Activated naive CD4-positive, alpha-beta T cell treated with anti-CD3 and anti-CD28 coated beads, Interleukin-2, amount 10 ng/mL, durations not matched to agents 7 days and 5 days (primary cell): ENCODE results near the gene ARFGAP3.
"Not testable (repeated sequence)": the region's sequence is repeated elsewhere in the genome, so short reads cannot be mapped to it uniquely, and the experiment has no call there.

Experiments
- CTCF ChIA-PET: fragments of 350-600 bp; sonication (Branson Sonifier 250); formaldehyde crosslinking; loops from one replicate; lab custom pipeline; 2021; ENCODE audit warnings: antibody characterized with exemption; lab: Charles Lee
- DNase-seq: peaks from one replicate; pipeline ENCODE4 v3.0.0-alpha.2; 2020
- H3K27ac Mint-ChIP-seq: one replicate; pipeline ENCODE4 v1.8.0; 2021; ENCODE audit warnings: mild to moderate bottlenecking, moderate library complexity, mixed read lengths
- H3K27me3 Mint-ChIP-seq: one replicate; pipeline ENCODE4 v1.8.0; 2021; ENCODE audit warnings: mild to moderate bottlenecking, mixed read lengths
- H3K36me3 Mint-ChIP-seq: one replicate; pipeline ENCODE4 v1.8.0; 2021; ENCODE audit warnings: mixed read lengths
- H3K4me1 Mint-ChIP-seq: one replicate; pipeline ENCODE4 v1.8.0; 2021; ENCODE audit warnings: mixed read lengths
- H3K4me3 Mint-ChIP-seq: one replicate; pipeline ENCODE4 v1.8.0; 2021; ENCODE audit warnings: mild to moderate bottlenecking, moderate library complexity, mixed read lengths
- H3K9me3 Mint-ChIP-seq: one replicate; pipeline ENCODE4 v1.8.0; 2021; ENCODE audit warnings: mixed read lengths

Gene ARFGAP3

GRCh38 chr22:42796081-42796480 is 61.0 kb downstream of the ARFGAP3 start:
- H3K27me3 Mint-ChIP-seq, result no peaks in the 10 kb centered on the region
- no peaks in the 10 kb centered on the region for H3K9me3 Mint-ChIP-seq
- CTCF ChIA-PET, result interaction anchor here (1.1 kb wide), 1 partner anchor 25 kb away, joined by 3 read pairs; no protein-coding TSS in a partner anchor
- no peak overlapping the region for H3K27ac Mint-ChIP-seq
- no peak overlapping the region for H3K4me3 Mint-ChIP-seq
- no peaks in the 10 kb centered on the region for H3K4me1 Mint-ChIP-seq
- DNase-seq, result no peak
- H3K36me3 Mint-ChIP-seq, result peaks cover 3% of the 10 kb centered on the region

GRCh38 chr22:42794551-42795510 is 62.2 kb downstream of the ARFGAP3 start:
- H3K36me3 Mint-ChIP-seq, result peaks cover 3% of the 10 kb centered on the region
- H3K4me3 Mint-ChIP-seq, result no peak overlapping the region
- H3K4me1 Mint-ChIP-seq, result no peaks in the 10 kb centered on the region
- CTCF ChIA-PET, result interaction anchor here (0.5 kb wide), 1 partner anchor 255 kb away, joined by 3 read pairs; no protein-coding TSS in a partner anchor
- DNase-seq, result peak; percentile 18
- H3K9me3 Mint-ChIP-seq, result no peaks in the 10 kb centered on the region
- H3K27me3 Mint-ChIP-seq, result no peaks in the 10 kb centered on the region
- no peak overlapping the region for H3K27ac Mint-ChIP-seq

- CTCF ChIA-PET, result no interaction called here
Measured at GRCh38 chr22:42793848-42794405, 63.1 kb downstream of the ARFGAP3 start.

GRCh38 chr22:42792909-42793847 is 63.9 kb downstream of the ARFGAP3 start:
- peak; percentile 16 for DNase-seq
- H3K9me3 Mint-ChIP-seq, result no peaks in the 10 kb centered on the region
- H3K27me3 Mint-ChIP-seq, result no peaks in the 10 kb centered on the region
- no peak overlapping the region for H3K27ac Mint-ChIP-seq
- H3K4me1 Mint-ChIP-seq, result no peaks in the 10 kb centered on the region
- CTCF ChIA-PET, result no interaction called here
- no peak overlapping the region for H3K4me3 Mint-ChIP-seq
- peaks cover 3% of the 10 kb centered on the region for H3K36me3 Mint-ChIP-seq

More at GRCh38 chr22:42793848-42794405, 63.1 kb downstream of the ARFGAP3 start:
- no peaks in the 10 kb centered on the region for H3K4me1 Mint-ChIP-seq
- no peak overlapping the region for H3K27ac Mint-ChIP-seq
- H3K36me3 Mint-ChIP-seq, result peaks cover 3% of the 10 kb centered on the region
- no peaks in the 10 kb centered on the region for H3K27me3 Mint-ChIP-seq
- no peaks in the 10 kb centered on the region for H3K9me3 Mint-ChIP-seq
- DNase-seq, result peak; percentile 17
- H3K4me3 Mint-ChIP-seq, result no peak overlapping the region

- no peaks in the 10 kb centered on the region for H3K9me3 Mint-ChIP-seq
- H3K4me1 Mint-ChIP-seq, result no peaks in the 10 kb centered on the region
- no peak for DNase-seq
- no peak overlapping the region for H3K27ac Mint-ChIP-seq
- H3K36me3 Mint-ChIP-seq, result peaks cover 2% of the 10 kb centered on the region
- CTCF ChIA-PET, result no interaction called here
- H3K4me3 Mint-ChIP-seq, result no peak overlapping the region
- no peaks in the 10 kb centered on the region for H3K27me3 Mint-ChIP-seq
Measured at GRCh38 chr22:42792453-42792908, 64.6 kb downstream of the ARFGAP3 start.

GRCh38 chr22:42791721-42792452 is 65.2 kb downstream of the ARFGAP3 start:
- Mint-ChIP-seq H3K36me3 (peaks cover 2% of the 10 kb centered on the region), H3K4me1 (no peaks in the 10 kb centered on the region), H3K27me3 (no peaks in the 10 kb centered on the region), H3K9me3 (no peaks in the 10 kb centered on the region), H3K4me3 (no peak overlapping the region), H3K27ac (no peak overlapping the region)
- DNase-seq, result no peak
- CTCF ChIA-PET, result no interaction called here

- no peak overlapping the region for H3K4me3 Mint-ChIP-seq
- no peak overlapping the region for H3K27ac Mint-ChIP-seq
- CTCF ChIA-PET, result no interaction called here
- no peaks in the 10 kb centered on the region for H3K4me1 Mint-ChIP-seq
- no peaks in the 10 kb centered on the region for H3K9me3 Mint-ChIP-seq
- no peak for DNase-seq
- H3K36me3 Mint-ChIP-seq, result no peaks in the 10 kb centered on the region
- H3K27me3 Mint-ChIP-seq, result no peaks in the 10 kb centered on the region
Measured at GRCh38 chr22:42788466-42788865, 68.6 kb downstream of the ARFGAP3 start.

GRCh38 chr22:42788021-42788420 is 69.1 kb downstream of the ARFGAP3 start:
- no peak overlapping the region for H3K27ac Mint-ChIP-seq
- no peaks in the 10 kb centered on the region for H3K4me1 Mint-ChIP-seq
- no peak overlapping the region for H3K4me3 Mint-ChIP-seq
- CTCF ChIA-PET, result no interaction called here
- H3K27me3 Mint-ChIP-seq, result no peaks in the 10 kb centered on the region
- DNase-seq, result no peak
- no peaks in the 10 kb centered on the region for H3K9me3 Mint-ChIP-seq
- no peaks in the 10 kb centered on the region for H3K36me3 Mint-ChIP-seq

- Mint-ChIP-seq H3K9me3 (no peaks in the 10 kb centered on the region), H3K36me3 (no peaks in the 10 kb centered on the region), H3K4me1 (no peaks in the 10 kb centered on the region), H3K4me3 (no peak overlapping the region), H3K27ac (no peak overlapping the region), H3K27me3 (no peaks in the 10 kb centered on the region)
- CTCF ChIA-PET, result interaction anchor here (0.9 kb wide), 1 partner anchor 36 kb away, joined by 3 read pairs; no protein-coding TSS in a partner anchor
- no peak for DNase-seq
Measured at GRCh38 chr22:42787357-42787736, 69.7 kb downstream of the ARFGAP3 start.

GRCh38 chr22:42786606-42787356 is 70.3 kb downstream of the ARFGAP3 start:
- DNase-seq, result no peak
- no peaks in the 10 kb centered on the region for H3K27me3 Mint-ChIP-seq
- no peak overlapping the region for H3K27ac Mint-ChIP-seq
- no peaks in the 10 kb centered on the region for H3K9me3 Mint-ChIP-seq
- no peak overlapping the region for H3K4me3 Mint-ChIP-seq
- no peaks in the 10 kb centered on the region for H3K36me3 Mint-ChIP-seq
- CTCF ChIA-PET, result interaction anchor here (0.9 kb wide), 1 partner anchor 37 kb away, joined by 3 read pairs; no protein-coding TSS in a partner anchor
- H3K4me1 Mint-ChIP-seq, result no peaks in the 10 kb centered on the region

- DNase-seq, result no peak
- Mint-ChIP-seq H3K4me1 (no peaks in the 10 kb centered on the region), H3K4me3 (no peak overlapping the region), H3K9me3 (no peaks in the 10 kb centered on the region), H3K36me3 (no peaks in the 10 kb centered on the region), H3K27ac (no peak overlapping the region), H3K27me3 (no peaks in the 10 kb centered on the region)
- CTCF ChIA-PET, result no interaction called here
Measured at GRCh38 chr22:42785706-42786499, 71.2 kb downstream of the ARFGAP3 start.

GRCh38 chr22:42782306-42782705 is 74.8 kb downstream of the ARFGAP3 start:
- not testable (repeated sequence) for H3K27ac Mint-ChIP-seq, H3K36me3 Mint-ChIP-seq, H3K4me3 Mint-ChIP-seq, H3K4me1 Mint-ChIP-seq, H3K27me3 Mint-ChIP-seq, DNase-seq, H3K9me3 Mint-ChIP-seq
- CTCF ChIA-PET, result interaction anchor here (0.6 to 2.4 kb wide), 2 partner anchors 257 to 278 kb away, joined by 4 to 7 read pairs; no protein-coding TSS in a partner anchor
